Measurements from ENCODE around the gene IL23R. TPM values are rescaled to one million over a fixed set of nuclear protein-coding genes. Genes with fewer than 3 reads are reported as not detected.

The IL23R gene
- total RNA-seq, 4 donors from 2014 or later = not detected

DNA sequence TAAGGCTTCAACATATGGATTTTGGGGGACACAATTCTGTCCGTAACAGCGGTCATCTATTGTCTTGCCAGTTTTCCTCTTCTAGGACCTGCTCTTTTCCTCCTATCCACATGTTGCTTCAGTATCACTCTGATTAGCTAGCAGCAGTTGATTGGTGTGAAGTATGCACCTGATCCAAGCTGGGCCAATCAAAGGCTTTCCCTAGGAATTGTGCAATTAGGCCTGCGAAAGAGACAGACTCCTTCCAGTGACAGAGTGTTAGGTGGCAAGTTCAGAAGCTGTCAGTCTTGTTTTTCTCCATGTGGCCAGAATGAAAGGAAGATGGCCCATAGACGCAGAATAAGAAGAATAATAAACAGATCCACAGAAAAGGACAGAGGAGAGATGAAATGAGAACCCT lies 107.3 kb downstream of the IL23R start:
- in situ Hi-C loops (cut with MboI; ENCODE audit: low sequenced_read_pairs in 4 of 4) = no loop called here
- H3K27me3 ChIP-seq = no peaks in the 10 kb centered on the region

DNA sequence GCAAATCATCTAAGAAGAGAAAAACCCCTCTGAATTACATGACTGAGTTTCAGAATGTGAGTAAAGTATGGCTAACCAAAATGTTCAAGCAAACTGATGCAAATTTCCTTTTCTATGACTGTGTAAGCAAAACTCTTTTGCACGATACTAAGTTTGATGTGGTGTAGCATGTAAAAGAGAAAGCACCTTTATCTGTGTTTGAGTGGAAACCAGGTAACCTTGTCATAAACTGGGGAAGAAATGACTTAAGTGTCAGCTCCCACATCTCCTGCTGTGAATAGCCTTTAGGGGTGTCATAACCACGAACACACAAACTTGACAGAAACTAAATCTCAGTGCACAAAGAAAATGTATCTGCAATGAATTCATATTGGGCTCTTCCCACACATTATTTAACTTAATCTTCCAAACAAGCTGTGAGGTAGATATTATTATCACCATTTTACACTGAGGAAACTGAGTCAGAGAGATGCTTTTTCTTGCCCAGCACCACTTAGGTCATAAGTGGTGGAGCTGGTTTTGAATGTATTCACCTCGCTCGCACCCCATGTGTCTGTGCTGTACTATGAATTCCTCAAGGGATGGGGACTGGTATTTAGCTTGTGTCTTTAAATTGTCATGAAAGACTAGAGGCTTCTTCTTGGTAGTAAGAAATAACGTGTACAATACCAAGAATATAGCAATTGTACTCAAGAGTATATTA lies 108.5 kb downstream of the IL23R start:
- no peak for ATAC-seq
- Histone ChIP-seq H3K27ac (no peak overlapping the region), H3K36me3 (no peaks in the 10 kb centered on the region), H3K9me3 (no peaks in the 10 kb centered on the region), H3K27me3 (no peaks in the 10 kb centered on the region), H3K4me1 (no peaks in the 10 kb centered on the region), H3K4me3 (no peak overlapping the region)
- TF ChIP-seq POLR2A (IDR thresholded peaks at IDR 0.05) = no peak
- TF ChIP-seq, protein P1, sequence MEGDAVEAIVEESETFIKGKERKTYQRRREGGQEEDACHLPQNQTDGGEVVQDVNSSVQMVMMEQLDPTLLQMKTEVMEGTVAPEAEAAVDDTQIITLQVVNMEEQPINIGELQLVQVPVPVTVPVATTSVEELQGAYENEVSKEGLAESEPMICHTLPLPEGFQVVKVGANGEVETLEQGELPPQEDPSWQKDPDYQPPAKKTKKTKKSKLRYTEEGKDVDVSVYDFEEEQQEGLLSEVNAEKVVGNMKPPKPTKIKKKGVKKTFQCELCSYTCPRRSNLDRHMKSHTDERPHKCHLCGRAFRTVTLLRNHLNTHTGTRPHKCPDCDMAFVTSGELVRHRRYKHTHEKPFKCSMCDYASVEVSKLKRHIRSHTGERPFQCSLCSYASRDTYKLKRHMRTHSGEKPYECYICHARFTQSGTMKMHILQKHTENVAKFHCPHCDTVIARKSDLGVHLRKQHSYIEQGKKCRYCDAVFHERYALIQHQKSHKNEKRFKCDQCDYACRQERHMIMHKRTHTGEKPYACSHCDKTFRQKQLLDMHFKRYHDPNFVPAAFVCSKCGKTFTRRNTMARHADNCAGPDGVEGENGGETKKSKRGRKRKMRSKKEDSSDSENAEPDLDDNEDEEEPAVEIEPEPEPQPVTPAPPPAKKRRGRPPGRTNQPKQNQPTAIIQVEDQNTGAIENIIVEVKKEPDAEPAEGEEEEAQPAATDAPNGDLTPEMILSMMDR (IDR thresholded peaks at IDR 0.05 in 4 of 5, conservative IDR thresholded peaks at IDR 0.05 in 1 of 5) = no peak
- intact Hi-C loops (cut with DNase I; ENCODE audit: low total_unique reads) = no loop called here
- in situ Hi-C loops (cut with MboI; ENCODE audit: low sequenced_read_pairs in 4 of 4) = no loop called here
- DNase-seq = no peak

More for the DNA sequence above, 107.3 kb downstream of the IL23R start:
- TF ChIP-seq, protein P1 (IDR thresholded peaks at IDR 0.05 in 4 of 5, conservative IDR thresholded peaks at IDR 0.05 in 1 of 5) = no peak
- no peak for TF ChIP-seq POLR2A (IDR thresholded peaks at IDR 0.05)
- no peak for ATAC-seq
- Histone ChIP-seq H3K27ac (no peak overlapping the region), H3K4me1 (no peaks in the 10 kb centered on the region), H3K36me3 (no peaks in the 10 kb centered on the region), H3K9me3 (no peaks in the 10 kb centered on the region), H3K4me3 (no peak overlapping the region)
- no peak for DNase-seq
- intact Hi-C loops (cut with DNase I; ENCODE audit: low total_unique reads) = no loop called here

DNA sequence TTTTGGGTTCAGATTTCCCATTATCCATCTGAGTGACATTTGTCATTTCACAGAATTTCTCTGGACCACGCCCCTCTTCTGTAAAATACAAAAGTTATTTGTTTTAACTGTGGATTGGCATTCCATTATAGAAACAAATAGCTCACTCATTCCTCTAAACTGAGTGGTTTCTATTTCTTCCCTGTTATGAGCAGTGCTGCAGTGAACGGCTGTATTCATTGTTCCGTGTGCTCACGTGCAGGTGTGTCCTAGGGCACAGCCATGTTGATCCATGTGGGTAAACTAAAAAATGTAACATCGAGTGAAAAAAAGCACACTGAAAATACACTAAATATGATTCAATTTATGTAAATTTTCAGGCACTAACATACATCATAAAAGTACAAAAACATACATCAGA lies 114.4 kb downstream of the IL23R start:
- H3K36me3 ChIP-seq = no peaks in the 10 kb centered on the region
- intact Hi-C loops (cut with DNase I; ENCODE audit: low total_unique reads) (no loop called here), in situ Hi-C loops (cut with MboI; ENCODE audit: low sequenced_read_pairs in 4 of 4) (no loop called here)
- TF ChIP-seq, protein P1 (IDR thresholded peaks at IDR 0.05 in 4 of 5, conservative IDR thresholded peaks at IDR 0.05 in 1 of 5) = no peak
- TF ChIP-seq POLR2A (IDR thresholded peaks at IDR 0.05) = no peak
- no peaks in the 10 kb centered on the region for H3K9me3 ChIP-seq
- no peaks in the 10 kb centered on the region for H3K4me1 ChIP-seq
- ATAC-seq (no peak), DNase-seq (no peak)
- H3K4me3 ChIP-seq = no peak overlapping the region
- H3K27ac ChIP-seq = no peak overlapping the region
- no peaks in the 10 kb centered on the region for H3K27me3 ChIP-seq

DNA sequence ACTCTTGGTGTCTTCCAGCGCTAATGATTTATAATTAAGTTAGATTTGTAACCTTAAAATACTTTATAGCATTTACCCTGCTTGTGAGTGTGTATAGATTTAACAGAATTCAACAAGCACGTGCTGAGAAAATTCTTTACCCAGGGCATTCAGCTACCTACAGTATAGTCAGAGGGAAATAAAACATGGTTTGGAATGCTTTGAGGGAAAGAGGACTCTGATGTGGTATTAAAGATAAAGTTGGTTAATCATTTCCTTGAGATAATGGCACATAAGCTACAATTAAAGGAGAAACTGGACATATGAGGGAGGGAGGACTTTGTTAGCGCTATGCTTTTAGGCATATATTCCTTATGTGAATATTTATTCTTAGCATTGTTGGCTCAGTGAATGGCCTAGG lies 115.0 kb downstream of the IL23R start:
- no peak for ATAC-seq

More for the DNA sequence above, 115.0 kb downstream of the IL23R start:
- no peak for DNase-seq
- in situ Hi-C loops (cut with MboI; ENCODE audit: low sequenced_read_pairs in 4 of 4) = no loop called here
- H3K27ac ChIP-seq = no peak overlapping the region
- no peaks in the 10 kb centered on the region for H3K4me1 ChIP-seq
- intact Hi-C loops (cut with DNase I; ENCODE audit: low total_unique reads) = no loop called here
- H3K9me3 ChIP-seq = no peaks in the 10 kb centered on the region
- H3K4me3 ChIP-seq = no peak overlapping the region
- TF ChIP-seq, protein P1 (IDR thresholded peaks at IDR 0.05 in 4 of 5, conservative IDR thresholded peaks at IDR 0.05 in 1 of 5) = no peak
- TF ChIP-seq POLR2A (IDR thresholded peaks at IDR 0.05) = no peak
- H3K36me3 ChIP-seq = no peaks in the 10 kb centered on the region
- no peaks in the 10 kb centered on the region for H3K27me3 ChIP-seq

Data from gastrocnemius medialis (tissue), 4 donors.